Panc1 (cell line): ENCODE results near the gene PYHIN1.

Source experiments
- SIN3A ChIP-seq: IDR thresholded peaks from 2 replicates; pipeline ENCODE4 v1.6.1; 2012; ENCODE audit warnings: low read depth, mild to moderate bottlenecking, low read length, moderate library complexity, borderline replicate concordance; ENCODE audit not compliant: insufficient read depth
- TF ChIP-seq, protein P1 (sequence below): fragments of 450-650 bp; IDR thresholded peaks from 2 replicates; pipeline ENCODE4 v1.5.1; 2017; ENCODE audit warnings: mild to moderate bottlenecking

DNA sequence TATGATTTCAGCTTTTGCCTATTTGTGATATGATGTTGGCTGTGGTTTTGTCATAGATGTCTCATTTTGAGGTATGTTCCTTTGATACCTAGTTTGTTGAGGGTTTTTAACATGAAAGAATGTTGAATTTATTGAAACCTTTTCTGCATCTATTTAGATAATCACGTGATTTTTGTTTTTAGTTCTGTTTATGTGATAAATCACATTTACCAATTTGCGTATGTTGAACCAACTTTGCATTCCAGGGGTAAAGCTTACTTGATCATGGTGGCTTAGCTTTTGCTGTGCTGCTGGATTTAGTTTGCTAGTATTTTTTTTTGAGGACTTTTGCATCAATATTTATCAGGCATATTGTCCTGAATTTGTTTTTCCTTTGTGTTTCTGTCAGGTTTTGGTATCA is 51.9 kb downstream of the PYHIN1 start:
- TF ChIP-seq, protein P1, sequence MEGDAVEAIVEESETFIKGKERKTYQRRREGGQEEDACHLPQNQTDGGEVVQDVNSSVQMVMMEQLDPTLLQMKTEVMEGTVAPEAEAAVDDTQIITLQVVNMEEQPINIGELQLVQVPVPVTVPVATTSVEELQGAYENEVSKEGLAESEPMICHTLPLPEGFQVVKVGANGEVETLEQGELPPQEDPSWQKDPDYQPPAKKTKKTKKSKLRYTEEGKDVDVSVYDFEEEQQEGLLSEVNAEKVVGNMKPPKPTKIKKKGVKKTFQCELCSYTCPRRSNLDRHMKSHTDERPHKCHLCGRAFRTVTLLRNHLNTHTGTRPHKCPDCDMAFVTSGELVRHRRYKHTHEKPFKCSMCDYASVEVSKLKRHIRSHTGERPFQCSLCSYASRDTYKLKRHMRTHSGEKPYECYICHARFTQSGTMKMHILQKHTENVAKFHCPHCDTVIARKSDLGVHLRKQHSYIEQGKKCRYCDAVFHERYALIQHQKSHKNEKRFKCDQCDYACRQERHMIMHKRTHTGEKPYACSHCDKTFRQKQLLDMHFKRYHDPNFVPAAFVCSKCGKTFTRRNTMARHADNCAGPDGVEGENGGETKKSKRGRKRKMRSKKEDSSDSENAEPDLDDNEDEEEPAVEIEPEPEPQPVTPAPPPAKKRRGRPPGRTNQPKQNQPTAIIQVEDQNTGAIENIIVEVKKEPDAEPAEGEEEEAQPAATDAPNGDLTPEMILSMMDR, result no peak
- TF ChIP-seq SIN3A, result no peak
